K562 (cell line): ENCODE data around the gene ZMIZ1. TPM values are rescaled to one million over a fixed set of nuclear protein-coding genes. Genes with fewer than 3 reads are reported as not detected.

Source experiments
- ARID2 ChIP-seq: fragments of 450-650 bp; IDR thresholded peaks from 2 replicates; pipeline ENCODE4 v1.6.1; 2017; ENCODE audit warnings: antibody characterized with exemption, mild to moderate bottlenecking
- CCAR2 ChIP-seq: fragments of 200-400 bp; formaldehyde crosslinking; IDR thresholded peaks from 2 replicates; pipeline ENCODE4 v1.6.1; 2017; ENCODE audit warnings: mild to moderate bottlenecking, low read depth, low read length
- HEY1 ChIP-seq: fragments of 250-450 bp; sonication (Bioruptor Pico); IDR thresholded peaks from 2 replicates; pipeline ENCODE4 v1.5.0; 2020; ENCODE audit warnings: mild to moderate bottlenecking, moderate library complexity, borderline replicate concordance
- MCM5 ChIP-seq: fragments of 450-650 bp; IDR thresholded peaks from 2 replicates; pipeline ENCODE4 v1.6.1; 2016; ENCODE audit warnings: low read depth
- MYC ChIP-seq, 2 experiments: fragments of 250-450 bp in 1 of 2; sonication (Bioruptor Pico) in 1 of 2; IDR thresholded peaks; 2 replicates each; pipeline versions ENCODE4 v1.5.1 to v1.6.1; 2012 to 2021; ENCODE audit warnings: low read depth in 2 of 2, borderline replicate concordance in 1 of 2, improper control_type of control experiment in 1 of 2, low read length in 1 of 2, mild to moderate bottlenecking in 1 of 2, moderate library complexity in 1 of 2
- NRF1 ChIP-seq, 2 experiments: fragments of 450-650 bp; IDR thresholded peaks in 1 of 2; conservative IDR thresholded peaks in 1 of 2; 2 replicates each; pipeline ENCODE4 v1.6.1; 2014; ENCODE audit warnings: mild to moderate bottlenecking in 2 of 2
- RBBP5 ChIP-seq: fragments of 200-600 bp; sonication (generic); IDR thresholded peaks from 2 replicates; pipeline ENCODE4 v1.6.1; 2012; ENCODE audit warnings: borderline replicate concordance, mild to moderate bottlenecking, low read length, control low read depth, inconsistent platforms; ENCODE audit not compliant: insufficient read depth, poor library complexity, severe bottlenecking
- TAF7 ChIP-seq: fragments of 450-650 bp; IDR thresholded peaks from 2 replicates; pipeline ENCODE4 v1.6.1; 2016; ENCODE audit warnings: missing genetic modification characterization, missing compliant biosample characterization
- TBP ChIP-seq: optimal IDR thresholded peaks from 2 replicates; pipeline ENCODE3; 2011; ENCODE audit warnings: low read depth, low read length, improper control_type of control experiment
- ZEB2 ChIP-seq: fragments of 450-650 bp; IDR thresholded peaks from 2 replicates; pipeline ENCODE4 v1.6.1; 2016
- ZNF311 ChIP-seq: fragments of 250-450 bp; sonication (Bioruptor Pico); IDR thresholded peaks from 2 replicates; pipeline ENCODE4 v1.4.0; 2020; ENCODE audit warnings: mild to moderate bottlenecking, moderate library complexity
- polyA plus RNA-seq, 8 experiments: library from polyadenylated mRNA; depleted of rRNA in 4 of 8; stranded (reverse) in 5 of 8; unstranded in 3 of 8; fragments of >200 nt; fragmentation: Nextera tagmentation in 2 of 8; fragmentation: Illumina TruSeq in 1 of 8; extraction: Ambion mirVana in 2 of 8; extraction: Trizol in 1 of 8; gene quantifications; 2 replicates each; pipeline versions ENCODE4 v1.2.1 to v1.2.3, GENCODE V29; 2011 to 2014; ENCODE audit warnings: inconsistent platforms in 1 of 8, missing spikeins in 1 of 8
- total RNA-seq, 7 experiments: library from RNA; depleted of rRNA in 6 of 7; stranded (reverse); fragments of >200 nt in 6 of 7; fragmentation: Illumina TruSeq in 2 of 7; extraction: Trizol in 2 of 7; gene quantifications; 2 replicates each; pipeline versions ENCODE4 v1.2.1 to v1.2.3, GENCODE V29; 2011 to 2021; ENCODE audit warnings: low replicate concordance in 1 of 7
- TF ChIP-seq, protein P1 (sequence below): sonication (generic); formaldehyde crosslinking; IDR thresholded peaks from 2 replicates; pipeline ENCODE4 v1.8.1; 2023; ENCODE audit warnings: mild to moderate bottlenecking, missing genetic modification reagents
- TF ChIP-seq, protein P2 (sequence below): fragments of 450-650 bp; IDR thresholded peaks from 2 replicates; pipeline ENCODE4 v1.6.1; 2016; ENCODE audit warnings: antibody characterized with exemption
- TF ChIP-seq, protein P3 (sequence below): fragments of 250-450 bp; sonication (Bioruptor Pico); IDR thresholded peaks from 2 replicates; pipeline ENCODE4 v1.9.0; 2021; ENCODE audit warnings: mild to moderate bottlenecking, inconsistent platforms
- TF ChIP-seq, protein P4 (sequence below): fragments of 250-450 bp; sonication (Bioruptor Pico); IDR thresholded peaks from 2 replicates; pipeline ENCODE4 v1.8.0; 2022; ENCODE audit warnings: moderate library complexity, mild to moderate bottlenecking, inconsistent platforms
- TF ChIP-seq, protein P5 (sequence below): sonication (generic); formaldehyde crosslinking; IDR thresholded peaks from 2 replicates; pipeline ENCODE4 v1.8.0; 2022; ENCODE audit warnings: mild to moderate bottlenecking, missing genetic modification reagents
- TF ChIP-seq, protein P6 (sequence below): IDR thresholded peaks from 2 replicates; pipeline ENCODE4 v1.6.1; 2016; ENCODE audit warnings: missing genetic modification characterization, missing compliant biosample characterization

Gene ZMIZ1
- total and polyA plus RNA-seq, 9 of the 15 experiments (the other 6 are each of a cell fraction or from before 2014, with no cell fraction given): 1.0 to 37.3 (median 4.3) TPM

DNA sequence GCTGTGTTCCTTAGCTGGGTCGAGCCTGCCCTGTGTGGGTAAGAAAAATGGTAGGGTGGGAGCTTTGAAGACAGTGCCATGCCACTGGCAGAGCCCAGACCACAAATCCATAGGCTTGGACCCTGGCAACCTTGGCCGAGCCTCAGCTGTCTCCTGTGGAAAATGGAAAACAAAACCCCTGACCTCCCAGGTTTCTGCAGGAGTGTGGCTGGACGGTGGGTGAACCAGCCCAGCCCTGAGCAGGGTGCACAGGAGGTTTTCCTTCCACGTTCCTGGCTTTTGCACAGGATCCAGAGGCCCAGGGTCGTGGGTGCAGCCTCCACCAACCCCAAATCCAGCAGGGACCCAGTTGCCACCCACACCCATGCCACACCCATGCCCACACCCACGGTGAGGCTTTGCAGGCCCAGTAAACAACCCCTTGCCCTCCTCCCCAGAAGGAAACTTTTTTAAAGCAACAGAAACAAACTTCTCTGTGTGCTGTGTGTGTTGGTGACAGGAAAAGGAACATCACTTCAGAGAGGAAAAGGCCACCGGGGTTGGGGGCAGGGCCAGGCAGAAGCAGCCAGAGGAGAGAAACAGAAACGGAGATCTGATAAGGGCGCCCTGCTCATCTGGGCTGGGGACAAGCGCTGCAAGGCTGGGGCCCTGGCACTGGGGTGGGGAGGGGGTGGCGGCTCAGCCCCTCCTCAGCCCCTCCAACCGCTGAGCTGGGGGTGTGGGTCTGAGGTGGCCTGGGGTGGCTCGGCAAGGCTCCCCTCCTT lies 20.7 kb upstream of the ZMIZ1 start (continued):
- TF ChIP-seq, protein P1, sequence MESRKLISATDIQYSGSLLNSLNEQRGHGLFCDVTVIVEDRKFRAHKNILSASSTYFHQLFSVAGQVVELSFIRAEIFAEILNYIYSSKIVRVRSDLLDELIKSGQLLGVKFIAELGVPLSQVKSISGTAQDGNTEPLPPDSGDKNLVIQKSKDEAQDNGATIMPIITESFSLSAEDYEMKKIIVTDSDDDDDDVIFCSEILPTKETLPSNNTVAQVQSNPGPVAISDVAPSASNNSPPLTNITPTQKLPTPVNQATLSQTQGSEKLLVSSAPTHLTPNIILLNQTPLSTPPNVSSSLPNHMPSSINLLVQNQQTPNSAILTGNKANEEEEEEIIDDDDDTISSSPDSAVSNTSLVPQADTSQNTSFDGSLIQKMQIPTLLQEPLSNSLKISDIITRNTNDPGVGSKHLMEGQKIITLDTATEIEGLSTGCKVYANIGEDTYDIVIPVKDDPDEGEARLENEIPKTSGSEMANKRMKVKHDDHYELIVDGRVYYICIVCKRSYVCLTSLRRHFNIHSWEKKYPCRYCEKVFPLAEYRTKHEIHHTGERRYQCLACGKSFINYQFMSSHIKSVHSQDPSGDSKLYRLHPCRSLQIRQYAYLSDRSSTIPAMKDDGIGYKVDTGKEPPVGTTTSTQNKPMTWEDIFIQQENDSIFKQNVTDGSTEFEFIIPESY (CRISPR knock-in tag): no peak
- TF ChIP-seq, protein P2, sequence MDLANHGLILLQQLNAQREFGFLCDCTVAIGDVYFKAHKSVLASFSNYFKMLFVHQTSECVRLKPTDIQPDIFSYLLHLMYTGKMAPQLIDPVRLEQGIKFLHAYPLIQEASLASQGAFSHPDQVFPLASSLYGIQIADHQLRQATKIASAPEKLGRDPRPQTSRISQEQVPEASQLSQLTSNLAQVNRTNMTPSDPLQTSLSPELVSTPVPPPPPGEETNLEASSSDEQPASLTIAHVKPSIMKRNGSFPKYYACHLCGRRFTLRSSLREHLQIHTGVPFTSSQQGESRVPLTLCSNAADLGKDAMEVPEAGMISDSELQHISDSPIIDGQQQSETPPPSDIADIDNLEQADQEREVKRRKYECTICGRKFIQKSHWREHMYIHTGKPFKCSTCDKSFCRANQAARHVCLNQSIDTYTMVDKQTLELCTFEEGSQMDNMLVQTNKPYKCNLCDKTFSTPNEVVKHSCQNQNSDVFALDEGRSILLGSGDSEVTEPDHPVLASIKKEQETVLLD: peak; percentile 76; the same call in 1 of the 2 replicates
- TF ChIP-seq MYC (IDR thresholded peaks at IDR 0.05; ENCODE audit: low read depth, low read length) (peak; percentile 78), MYC (CRISPR knock-in tag; IDR thresholded peaks at IDR 0.05; ENCODE audit: borderline replicate concordance, low read depth) (no peak), RBBP5 (peak; percentile 72), HEY1 (CRISPR knock-in tag) (peak; percentile 88), CCAR2 (no peak), ZNF311 (CRISPR knock-in tag) (peak; percentile 65), TAF7 (peak; percentile 11; the same call in 1 of the 2 replicates), ARID2 (no peak), NRF1 (conservative IDR thresholded peaks at IDR 0.05 in 1 of 2, IDR thresholded peaks at IDR 0.05 in 1 of 2) (peak; percentile 25 to 28; a peak in 1 of 4 replicates), TBP (peak; percentile 40), MCM5 (no peak), ZEB2 (0 out of 2 replicates have a peak, but pooled peaks have one; percentile 48)
- TF ChIP-seq, protein P3, sequence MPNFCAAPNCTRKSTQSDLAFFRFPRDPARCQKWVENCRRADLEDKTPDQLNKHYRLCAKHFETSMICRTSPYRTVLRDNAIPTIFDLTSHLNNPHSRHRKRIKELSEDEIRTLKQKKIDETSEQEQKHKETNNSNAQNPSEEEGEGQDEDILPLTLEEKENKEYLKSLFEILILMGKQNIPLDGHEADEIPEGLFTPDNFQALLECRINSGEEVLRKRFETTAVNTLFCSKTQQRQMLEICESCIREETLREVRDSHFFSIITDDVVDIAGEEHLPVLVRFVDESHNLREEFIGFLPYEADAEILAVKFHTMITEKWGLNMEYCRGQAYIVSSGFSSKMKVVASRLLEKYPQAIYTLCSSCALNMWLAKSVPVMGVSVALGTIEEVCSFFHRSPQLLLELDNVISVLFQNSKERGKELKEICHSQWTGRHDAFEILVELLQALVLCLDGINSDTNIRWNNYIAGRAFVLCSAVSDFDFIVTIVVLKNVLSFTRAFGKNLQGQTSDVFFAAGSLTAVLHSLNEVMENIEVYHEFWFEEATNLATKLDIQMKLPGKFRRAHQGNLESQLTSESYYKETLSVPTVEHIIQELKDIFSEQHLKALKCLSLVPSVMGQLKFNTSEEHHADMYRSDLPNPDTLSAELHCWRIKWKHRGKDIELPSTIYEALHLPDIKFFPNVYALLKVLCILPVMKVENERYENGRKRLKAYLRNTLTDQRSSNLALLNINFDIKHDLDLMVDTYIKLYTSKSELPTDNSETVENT (CRISPR knock-in tag): no peak
- TF ChIP-seq, protein P4, sequence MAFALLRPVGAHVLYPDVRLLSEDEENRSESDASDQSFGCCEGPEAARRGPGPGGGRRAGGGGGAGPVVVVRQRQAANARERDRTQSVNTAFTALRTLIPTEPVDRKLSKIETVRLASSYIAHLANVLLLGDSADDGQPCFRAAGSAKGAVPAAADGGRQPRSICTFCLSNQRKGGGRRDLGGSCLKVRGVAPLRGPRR (CRISPR knock-in tag): no peak
- TF ChIP-seq, protein P5, sequence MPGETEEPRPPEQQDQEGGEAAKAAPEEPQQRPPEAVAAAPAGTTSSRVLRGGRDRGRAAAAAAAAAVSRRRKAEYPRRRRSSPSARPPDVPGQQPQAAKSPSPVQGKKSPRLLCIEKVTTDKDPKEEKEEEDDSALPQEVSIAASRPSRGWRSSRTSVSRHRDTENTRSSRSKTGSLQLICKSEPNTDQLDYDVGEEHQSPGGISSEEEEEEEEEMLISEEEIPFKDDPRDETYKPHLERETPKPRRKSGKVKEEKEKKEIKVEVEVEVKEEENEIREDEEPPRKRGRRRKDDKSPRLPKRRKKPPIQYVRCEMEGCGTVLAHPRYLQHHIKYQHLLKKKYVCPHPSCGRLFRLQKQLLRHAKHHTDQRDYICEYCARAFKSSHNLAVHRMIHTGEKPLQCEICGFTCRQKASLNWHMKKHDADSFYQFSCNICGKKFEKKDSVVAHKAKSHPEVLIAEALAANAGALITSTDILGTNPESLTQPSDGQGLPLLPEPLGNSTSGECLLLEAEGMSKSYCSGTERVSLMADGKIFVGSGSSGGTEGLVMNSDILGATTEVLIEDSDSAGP: no peak
- TF ChIP-seq, protein P6, sequence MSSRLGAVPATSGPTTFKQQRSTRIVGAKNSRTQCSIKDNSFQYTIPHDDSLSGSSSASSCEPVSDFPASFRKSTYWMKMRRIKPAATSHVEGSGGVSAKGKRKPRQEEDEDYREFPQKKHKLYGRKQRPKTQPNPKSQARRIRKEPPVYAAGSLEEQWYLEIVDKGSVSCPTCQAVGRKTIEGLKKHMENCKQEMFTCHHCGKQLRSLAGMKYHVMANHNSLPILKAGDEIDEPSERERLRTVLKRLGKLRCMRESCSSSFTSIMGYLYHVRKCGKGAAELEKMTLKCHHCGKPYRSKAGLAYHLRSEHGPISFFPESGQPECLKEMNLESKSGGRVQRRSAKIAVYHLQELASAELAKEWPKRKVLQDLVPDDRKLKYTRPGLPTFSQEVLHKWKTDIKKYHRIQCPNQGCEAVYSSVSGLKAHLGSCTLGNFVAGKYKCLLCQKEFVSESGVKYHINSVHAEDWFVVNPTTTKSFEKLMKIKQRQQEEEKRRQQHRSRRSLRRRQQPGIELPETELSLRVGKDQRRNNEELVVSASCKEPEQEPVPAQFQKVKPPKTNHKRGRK: no peak
